ENCODE results near the gene ATG14.
"Not testable (repeated sequence)": the region's sequence is repeated elsewhere in the genome, so short reads cannot be mapped to it uniquely, and the experiment has no call there.

Gene ATG14

DNA sequence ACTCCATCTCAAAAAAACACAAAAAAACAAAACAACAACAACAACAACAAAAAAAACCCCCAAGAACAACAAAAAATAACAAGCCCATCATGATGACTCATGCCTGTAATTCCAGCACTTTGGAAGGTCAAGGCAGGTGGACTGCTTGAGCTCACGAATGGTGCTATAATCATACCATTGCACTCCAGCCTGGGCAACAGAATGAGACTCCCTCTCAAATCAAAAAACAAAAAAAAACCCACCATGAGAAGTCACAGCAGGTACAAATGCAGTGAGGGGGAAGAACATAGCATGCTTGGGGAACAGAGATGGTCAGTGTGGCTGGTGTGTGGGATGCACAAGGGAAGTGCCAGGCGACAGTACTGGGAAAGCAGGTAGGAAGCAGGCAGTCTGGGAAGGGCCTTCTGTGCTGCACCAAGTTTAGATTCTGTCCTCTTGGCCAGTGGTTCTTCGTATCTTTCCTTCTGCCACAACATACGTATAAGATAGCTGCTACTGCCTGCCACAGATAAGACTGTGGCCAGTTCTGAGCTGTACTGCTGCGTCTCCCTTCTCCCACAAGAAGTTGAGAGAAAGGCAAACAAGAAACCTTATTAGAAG is 28.0 kb downstream of the ATG14 start:
- no peak for DNase-seq

DNA sequence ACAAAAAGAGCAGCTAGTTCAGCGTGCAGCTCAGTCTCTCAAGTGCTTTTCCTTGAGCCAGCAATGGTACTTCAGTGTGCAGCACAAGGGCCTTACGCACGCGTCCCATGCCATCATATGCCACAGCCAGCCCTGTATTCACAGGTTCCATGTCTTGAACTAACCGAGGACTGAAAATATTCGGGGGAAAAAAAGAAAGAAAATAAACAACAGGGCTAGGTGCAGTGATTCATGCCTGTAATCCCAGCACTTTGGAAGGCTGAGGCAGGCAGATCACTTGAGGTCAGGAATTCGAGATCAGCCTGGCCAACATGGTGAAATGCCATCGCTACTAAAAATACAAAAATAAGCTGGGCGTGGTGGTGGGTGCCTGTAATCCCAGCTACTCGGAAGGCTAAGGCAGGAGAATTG is 28.6 kb downstream of the ATG14 start:
- DNase-seq: not testable (repeated sequence)

DNA sequence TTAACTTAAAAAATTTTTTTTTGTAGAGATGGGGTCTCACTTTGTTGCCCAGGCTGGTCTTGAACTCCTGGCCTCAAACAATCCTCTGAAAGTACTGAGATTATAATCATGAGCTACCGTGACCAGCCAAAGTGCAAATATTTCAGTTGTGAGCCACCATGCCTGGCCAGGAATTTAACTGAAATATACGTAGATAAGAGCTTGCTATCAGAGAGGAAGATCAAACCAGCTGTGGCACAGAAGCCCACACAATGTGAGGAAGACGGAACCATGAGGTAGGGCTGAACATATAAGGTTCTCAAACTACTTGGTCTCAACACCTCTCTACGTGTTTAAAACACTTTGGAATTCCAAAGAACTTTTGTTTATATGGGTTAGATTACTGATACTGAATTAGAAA is 29.1 kb downstream of the ATG14 start:
- no peak for DNase-seq

DNA sequence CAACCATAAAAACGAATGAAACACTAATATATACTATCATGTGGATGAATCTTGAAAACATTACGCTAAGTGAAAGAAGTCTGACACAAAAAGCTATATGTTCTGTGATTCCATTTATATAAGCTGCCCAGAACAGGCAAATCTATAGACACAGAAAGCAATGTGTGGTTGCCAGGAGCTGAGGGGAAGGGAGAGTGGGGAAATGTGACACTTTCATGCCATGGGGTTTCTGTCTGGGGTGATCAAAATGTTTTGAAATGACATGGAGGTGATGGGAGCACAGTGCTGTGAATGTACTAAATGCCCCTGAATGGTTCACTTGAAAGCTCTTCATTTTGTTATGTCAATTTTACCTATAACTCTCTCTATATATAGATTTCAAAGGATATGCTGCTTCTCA is 30.1 kb downstream of the ATG14 start:
- DNase-seq: no peak

DNA sequence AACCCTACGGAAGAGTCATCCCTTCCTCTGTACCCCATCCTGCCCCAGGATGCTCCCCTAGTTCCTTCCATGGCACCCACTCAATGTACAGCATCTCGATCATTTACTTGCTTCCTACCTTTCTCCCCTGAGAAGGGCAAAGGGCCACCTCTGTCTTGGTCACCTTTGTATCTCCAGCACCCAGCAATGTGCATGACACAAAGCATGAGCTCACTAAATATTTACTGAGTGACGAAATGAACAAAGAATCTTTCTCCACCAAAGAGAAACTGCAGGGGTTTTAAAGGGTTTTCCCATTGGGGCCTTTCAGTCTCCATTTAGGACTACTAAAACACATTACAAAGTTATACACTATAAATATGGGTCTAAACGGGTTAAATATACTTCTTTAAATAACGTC is 30.6 kb downstream of the ATG14 start:
- no peak for DNase-seq

DNA sequence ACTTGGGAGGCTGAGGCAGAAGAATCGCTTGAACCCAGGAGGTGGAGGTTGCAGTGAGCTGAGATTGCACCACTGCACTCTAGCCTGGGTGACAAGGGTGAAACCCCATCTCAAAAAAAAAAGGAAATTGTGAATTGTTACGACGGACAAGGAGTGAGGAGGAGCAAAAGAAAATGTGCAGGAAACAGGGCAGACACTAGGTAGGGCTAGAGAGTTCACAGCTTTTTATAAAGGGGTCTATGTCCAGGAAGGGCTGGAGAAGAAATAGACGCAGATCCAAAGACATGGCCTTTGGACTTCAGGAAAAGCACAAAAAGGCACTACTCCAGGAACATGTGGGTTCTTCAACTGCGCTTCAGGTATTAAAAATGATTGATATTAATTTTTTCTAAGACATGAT is 34.4 kb downstream of the ATG14 start:
- no peak for DNase-seq

GRCh38 chr14:55374771-55375170 is 36.9 kb downstream of the ATG14 start:
- DNase-seq: no peak

- no peak for DNase-seq
Observed at GRCh38 chr14:55373784-55374705, 37.6 kb downstream of the ATG14 start.

- DNase-seq: no peak
Observed at GRCh38 chr14:55372825-55373224, 38.8 kb downstream of the ATG14 start.

DNA sequence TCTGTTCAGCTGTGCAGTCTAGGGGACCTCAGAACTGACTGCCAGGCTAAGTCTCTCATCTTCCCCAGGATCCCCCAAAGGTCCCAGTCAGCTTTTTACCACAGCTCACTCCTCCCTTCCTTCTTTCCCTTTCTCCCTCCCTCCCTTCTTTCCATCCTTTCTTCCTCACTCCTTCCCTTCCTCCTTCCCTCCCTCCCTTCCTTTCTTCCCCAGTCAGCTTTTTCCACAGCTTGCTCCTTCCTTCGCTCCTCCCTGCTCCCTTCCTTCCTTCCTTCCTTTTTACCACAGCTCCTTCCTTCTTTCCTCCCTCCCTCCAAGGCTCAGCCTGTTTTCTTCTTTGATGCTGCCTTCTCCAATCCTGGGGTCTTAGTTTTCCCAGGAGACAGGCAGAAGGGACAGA is 39.2 kb downstream of the ATG14 start:
- DNase-seq: no peak

DNA sequence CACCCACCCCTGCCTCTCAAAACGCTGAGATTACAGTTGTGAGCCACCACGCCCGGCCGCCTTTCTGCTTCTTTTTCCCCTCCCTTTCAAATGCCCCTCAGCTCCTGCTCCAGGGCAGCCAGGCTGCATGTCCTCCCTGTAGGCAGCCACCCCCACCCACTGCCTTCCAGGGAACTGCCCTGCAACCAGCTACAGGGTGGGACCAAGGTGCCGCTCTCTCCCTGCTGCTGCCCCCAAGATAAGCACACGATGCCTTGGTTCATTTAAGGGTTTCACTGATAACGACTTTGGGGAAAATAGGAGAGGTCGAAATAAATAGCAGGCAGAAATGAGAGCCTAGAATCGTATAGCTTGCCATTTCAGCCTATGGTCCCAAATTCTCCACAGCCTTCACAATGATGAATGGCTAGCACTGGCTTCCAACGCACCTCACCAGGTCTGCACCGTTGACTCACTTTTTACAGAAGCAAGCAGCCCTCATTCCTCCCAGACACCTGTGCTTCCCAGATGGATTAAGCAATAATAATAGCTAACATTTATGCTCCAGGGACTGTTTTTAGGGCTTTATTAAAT is 40.7 kb downstream of the ATG14 start:
- DNase-seq: no peak

DNA sequence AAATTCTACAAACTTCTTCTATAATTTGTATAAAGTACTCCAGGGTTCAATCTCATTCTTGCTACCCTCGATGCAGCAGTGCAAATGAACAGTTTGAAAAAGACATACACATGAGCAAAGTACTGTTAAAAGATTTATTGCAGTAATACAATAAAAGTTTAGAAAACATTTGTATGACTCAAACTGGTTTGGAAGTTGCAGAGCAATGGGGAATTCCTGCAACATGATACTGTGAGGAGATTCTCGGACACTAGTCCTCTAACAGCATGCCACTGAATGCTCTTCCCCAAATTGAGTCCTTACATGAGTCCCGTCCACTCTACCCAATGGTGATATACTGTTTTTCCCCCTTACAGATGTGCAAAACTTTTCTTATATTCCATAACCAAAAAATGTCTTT is 45.4 kb downstream of the ATG14 start:
- no peak for DNase-seq

DNA sequence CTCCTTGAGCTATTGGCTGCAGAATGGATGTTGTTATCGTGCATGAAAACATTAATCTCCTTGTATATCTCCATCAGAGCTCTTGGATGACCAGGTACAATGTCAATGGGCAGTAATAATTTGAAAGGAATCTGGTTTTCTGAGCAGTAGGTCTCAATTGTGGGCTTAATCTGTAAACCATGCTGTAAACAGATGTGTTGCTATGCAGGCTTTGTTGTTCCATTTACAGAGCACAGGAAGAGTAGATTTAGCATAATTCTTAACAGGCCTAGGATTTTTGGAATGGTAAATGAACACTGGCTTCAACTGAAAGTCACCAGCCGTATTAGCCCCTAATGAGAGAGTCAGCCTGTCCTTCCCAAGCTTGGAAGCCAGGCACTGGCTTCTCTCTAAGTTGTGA is 50.4 kb downstream of the ATG14 start:
- no peak for DNase-seq

GRCh38 chr14:55359307-55359706 is 52.3 kb downstream of the ATG14 start:
- DNase-seq: no peak

- DNase-seq: no peak
Observed at GRCh38 chr14:55356913-55357312, 54.7 kb downstream of the ATG14 start.

DNA sequence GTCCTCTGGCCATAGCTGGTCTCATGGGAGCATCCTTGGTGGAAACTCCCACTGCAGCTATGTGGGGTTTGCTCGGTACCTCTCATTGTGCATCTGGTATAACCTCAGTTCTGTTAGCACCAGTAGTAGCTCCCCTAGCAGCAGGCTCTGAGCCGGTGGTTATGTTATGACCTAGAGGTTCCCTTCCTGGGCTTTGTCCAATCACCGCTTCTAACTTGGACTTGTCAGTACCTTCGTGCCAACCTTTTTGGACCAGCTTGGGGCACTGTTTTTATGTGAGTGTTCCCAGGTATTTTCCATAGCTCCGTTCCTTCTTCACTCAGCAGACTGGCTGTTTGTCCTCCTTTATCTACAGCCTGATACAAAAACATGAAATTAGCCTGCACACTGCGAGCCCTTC is 55.7 kb downstream of the ATG14 start:
- no peak for DNase-seq

GRCh38 chr14:55354500-55354899 is 57.1 kb downstream of the ATG14 start:
- peak; percentile 48 for DNase-seq

DNA sequence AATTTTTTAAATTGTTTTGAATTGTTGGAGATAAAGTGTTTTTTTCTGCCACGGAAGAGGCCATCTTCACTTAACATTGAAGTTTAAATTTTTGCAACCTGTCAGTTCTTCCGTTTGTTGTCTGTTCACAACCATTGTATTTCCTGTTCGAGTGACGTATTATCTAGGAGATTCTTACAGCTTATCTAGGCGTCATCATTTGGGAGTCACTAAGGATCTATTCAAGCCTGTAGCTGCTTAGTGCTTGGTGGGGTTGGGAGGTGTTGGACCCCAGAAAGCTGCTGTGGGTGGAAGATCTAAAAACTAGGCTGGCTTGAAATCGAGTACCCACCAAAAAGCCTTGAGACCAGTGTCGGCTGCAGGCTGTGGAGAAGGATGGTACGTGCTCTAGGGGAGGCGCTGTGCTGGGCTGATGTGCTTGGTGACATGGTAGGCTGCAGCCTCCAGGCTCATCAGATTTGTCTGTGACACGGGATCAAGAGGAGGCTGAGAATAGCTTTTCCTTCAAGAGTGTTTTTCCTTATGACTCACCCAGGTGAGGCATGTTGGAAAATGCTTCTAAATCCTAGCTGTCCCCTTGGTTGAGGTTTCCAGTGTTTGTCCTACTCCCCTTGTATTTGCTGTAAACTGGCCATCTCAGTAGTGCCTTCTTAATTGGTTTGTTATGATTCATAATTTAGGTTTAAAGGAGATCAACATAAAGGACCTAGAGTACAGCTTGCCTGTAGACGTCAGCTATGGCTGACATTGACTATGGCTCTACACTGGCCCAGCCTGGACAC is 57.8 kb downstream of the ATG14 start:
- DNase-seq: no peak

DNA sequence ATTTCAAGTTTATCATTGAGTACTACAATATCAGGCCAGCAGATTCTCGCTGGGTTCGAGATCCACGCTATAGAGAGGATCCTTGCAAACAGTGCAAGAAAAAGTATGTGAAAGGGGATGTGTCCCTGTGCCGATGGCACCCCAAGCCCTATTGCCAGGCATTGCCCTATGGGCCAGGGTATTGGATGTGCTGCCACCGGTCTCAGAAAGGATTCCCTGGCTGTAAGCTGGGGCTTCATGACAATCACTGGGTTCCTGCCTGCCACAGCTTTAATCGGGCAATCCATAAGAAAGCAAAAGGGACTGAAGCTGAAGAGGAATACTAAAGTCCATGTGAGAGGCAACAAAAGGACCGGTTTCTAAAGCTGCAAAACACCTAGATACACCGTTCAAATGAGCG is 59.4 kb downstream of the ATG14 start:
- DNase-seq: no peak

DNA sequence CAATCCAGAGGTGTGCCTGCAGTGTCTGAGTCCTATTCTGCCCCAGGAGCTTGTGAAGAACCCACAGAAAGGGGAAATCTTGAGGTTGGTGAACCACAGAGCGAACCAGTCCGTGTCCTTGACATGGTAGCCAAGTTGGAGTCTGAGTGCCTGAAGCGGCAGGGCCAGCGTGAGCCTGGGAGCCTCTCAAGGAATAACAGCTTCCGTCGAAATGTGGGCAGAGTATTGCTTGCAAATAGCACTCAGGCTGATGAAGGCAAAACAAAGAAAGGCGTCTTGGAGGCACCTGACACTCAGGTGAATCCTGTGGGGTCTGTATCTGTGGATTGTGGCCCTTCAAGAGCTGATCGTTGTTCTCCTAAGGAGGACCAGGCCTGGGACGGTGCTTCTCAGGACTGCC is 60.5 kb downstream of the ATG14 start:
- no peak for DNase-seq

GRCh38 chr14:55350461-55350860 is 61.2 kb downstream of the ATG14 start:
- no peak for DNase-seq

- no peak for DNase-seq
Observed at GRCh38 chr14:55349565-55349964, 62.1 kb downstream of the ATG14 start.

GRCh38 chr14:55348766-55349453 is 62.7 kb downstream of the ATG14 start:
- DNase-seq: no peak

Data from right forelimb (tissue), 1 donor.